Heart left ventricle (tissue), 16 donors: ENCODE data around the gene TTC7B. TPM values are rescaled to one million over a fixed set of nuclear protein-coding genes. Genes with fewer than 3 reads are reported as not detected.

ENCODE experiments used
- ATAC-seq, 4 donors: fragments of 200-7000 bp; cut with Tn5 transposase; one replicate each; pipeline ENCODE4 v1.9.1; 2020 to 2022; ENCODE audit warnings: moderate library complexity in 4 of 4, mild to moderate bottlenecking in 3 of 4, moderate number of reproducible peaks in 1 of 4
- DNase-seq, 5 donors: peaks; one replicate each; pipeline ENCODE4 v3.0.0-alpha.2; 2020
- H3K27ac ChIP-seq, 12 donors: fragments of 200-600 bp; sonication (generic) in 4 of 12; one replicate each; pipeline versions ENCODE4 v1.5.0 to v1.8.0; 2016 to 2022; ENCODE audit warnings: mild to moderate bottlenecking in 2 of 12
- H3K27me3 ChIP-seq, 9 donors: fragments of 200-600 bp; sonication (generic) in 2 of 9; one replicate each; pipeline versions ENCODE4 v1.5.1 to v1.8.0; 2016 to 2022; ENCODE audit warnings: mild to moderate bottlenecking in 3 of 9
- H3K36me3 ChIP-seq, 9 donors: fragments of 200-600 bp; sonication (generic) in 2 of 9; one replicate each; pipeline versions ENCODE4 v1.5.0 to v1.8.0; 2018 to 2022; ENCODE audit warnings: mild to moderate bottlenecking in 2 of 9
- H3K4me1 ChIP-seq, 12 donors: fragments of 200-600 bp; sonication (generic) in 4 of 12; one replicate each; pipeline versions ENCODE4 v1.5.0 to v1.8.0; 2016 to 2022; ENCODE audit warnings: mild to moderate bottlenecking in 3 of 12
- H3K4me3 ChIP-seq, 12 donors: fragments of 200-600 bp; sonication (generic) in 4 of 12; one replicate each; pipeline versions ENCODE4 v1.5.0 to v1.8.0; 2017 to 2022; ENCODE audit warnings: mild to moderate bottlenecking in 9 of 12, moderate library complexity in 4 of 12
- H3K9me3 ChIP-seq, 12 donors: fragments of 200-600 bp; sonication (generic) in 4 of 12; one replicate each; pipeline versions ENCODE4 v1.5.0 to v1.8.0; 2016 to 2022; ENCODE audit warnings: mild to moderate bottlenecking in 1 of 12
- POLR2A ChIP-seq, 2 donors: fragments of 450-650 bp; IDR thresholded peaks; one replicate each; pipeline ENCODE4 v1.6.1; 2017; ENCODE audit warnings: antibody characterized with exemption in 2 of 2, mild to moderate bottlenecking in 2 of 2, moderate library complexity in 2 of 2
- WGBS, 4 donors: extraction: QIAGEN DNeasy Blood & Tissue Kit in 2 of 4; methylation state at CpG; one replicate each; pipeline versions ENCODE4 v1.1.5 to v1.1.7; 2013 to 2018; 5-methylcytosine and 5-hydroxymethylcytosine counted together
- intact Hi-C, 10 donors: fragments of 100-400 bp; cut with DNase I; formaldehyde crosslinking; loops; one replicate each; pipeline versions ENCODE4 v1.11.1 to v1.14.2; 2022
- polyA plus RNA-seq, 2 donors: library from polyadenylated mRNA; stranded (reverse); fragments of 200-250 nt; gene quantifications; one replicate each; pipeline ENCODE4 v1.2.3, GENCODE V29; 2013
- total RNA-seq, 9 donors: library from RNA; depleted of rRNA in 2 of 9; stranded (reverse); fragments of >200 nt in 2 of 9; fragmentation: NEBNext Ultra II Directional in 3 of 9; extraction: Animal tissue kit (Norgen Biotek cat#: 25700) in 3 of 9; gene quantifications; one replicate each; pipeline versions ENCODE4 v1.1.0 to v1.2.4, GENCODE V29; 2016 to 2023
- TF ChIP-seq, protein P1 (sequence below), 12 donors: fragments of 200-600 bp; sonication (generic) in 4 of 12; IDR thresholded peaks; one replicate each; pipeline versions ENCODE4 v1.5.0 to v1.8.0; 2018 to 2022; ENCODE audit warnings: antibody characterized with exemption in 12 of 12, mild to moderate bottlenecking in 5 of 12
- donor health status: ischemic (EF 13 %, LVEDD 7.1; RV severe dilation, severe dysfunction).
- donor health status: healthy with polysubstance abuse.
- donor health status: DM: no; HTN: yes; CAD: no.
- donor health status: DM: no; HTN: no; CAD: no.
- donor health status: ischemic (EF 25% LVEDD 6.9; RV normal size, moderate dysfunction).
- donor health status: ischemic (EF 25% LVEDD 5.7; RV mildly dilated, moderate dysfunction).
- donor health status: healthy.
- donor health status: DM: yes; HTN: yes; CAD: no.
- donor health status: ischemic (EF 35%, LVEDD 5.7; RV mildly dilated, moderate dysfunction).
- donor health status: nonischemic (EF 11% LVEDD 7.7; RV severe dilation, severe dysfunction).
- donor health status: DM: yes; HTN: yes; CAD: no.
- donor health status: PGD.
- donor health status: ischemic (EF 29% LVEDD 5.4; RV normal size, mild dysfunction).
- donor health status: nonischemic (EF 23%, LVEDD 6.1; RV moderate dilation, normal function).

Gene TTC7B
- total and polyA plus RNA-seq, 11 donors, result 20.3 to 76.1 (median 62.6) TPM

DNA sequence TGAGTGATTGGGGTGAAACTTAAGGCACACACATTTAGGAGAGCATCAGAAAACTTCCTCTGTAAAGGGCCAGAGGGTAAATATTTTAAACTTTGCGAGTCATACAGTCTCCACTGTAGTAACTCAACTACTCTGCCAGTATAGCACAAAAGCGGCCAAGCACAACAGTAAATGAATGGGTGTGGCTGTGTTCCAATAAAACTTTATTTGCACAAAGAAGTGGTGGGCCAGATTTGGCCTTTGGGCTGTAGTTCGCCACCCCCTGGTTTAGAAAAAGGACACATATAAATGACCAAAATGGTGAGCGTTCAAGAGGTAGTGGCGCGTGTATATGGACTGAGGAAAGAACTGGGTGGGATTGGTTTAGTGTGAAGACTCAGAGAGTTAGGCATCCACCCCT, 309.5 kb downstream of the TTC7B start:
- DNase-seq, result peak in 1 of 5 donors; percentile 13
- ATAC-seq, result no peak
- no peak overlapping the region for H3K4me3 ChIP-seq
- no peaks in the 10 kb centered on the region for H3K27me3 ChIP-seq
- H3K27ac ChIP-seq, result no peak overlapping the region
- 94 to 96% (median 95%) methylated on average over 6 of the region's 6 CpGs for WGBS, 4 donors
- H3K4me1 ChIP-seq, result peaks cover 0 to 13% (median 0%) of the 10 kb centered on the region in 12 donors
- intact Hi-C loops, result no loop called here
- no peaks in the 10 kb centered on the region for H3K9me3 ChIP-seq
- TF ChIP-seq, protein P1, sequence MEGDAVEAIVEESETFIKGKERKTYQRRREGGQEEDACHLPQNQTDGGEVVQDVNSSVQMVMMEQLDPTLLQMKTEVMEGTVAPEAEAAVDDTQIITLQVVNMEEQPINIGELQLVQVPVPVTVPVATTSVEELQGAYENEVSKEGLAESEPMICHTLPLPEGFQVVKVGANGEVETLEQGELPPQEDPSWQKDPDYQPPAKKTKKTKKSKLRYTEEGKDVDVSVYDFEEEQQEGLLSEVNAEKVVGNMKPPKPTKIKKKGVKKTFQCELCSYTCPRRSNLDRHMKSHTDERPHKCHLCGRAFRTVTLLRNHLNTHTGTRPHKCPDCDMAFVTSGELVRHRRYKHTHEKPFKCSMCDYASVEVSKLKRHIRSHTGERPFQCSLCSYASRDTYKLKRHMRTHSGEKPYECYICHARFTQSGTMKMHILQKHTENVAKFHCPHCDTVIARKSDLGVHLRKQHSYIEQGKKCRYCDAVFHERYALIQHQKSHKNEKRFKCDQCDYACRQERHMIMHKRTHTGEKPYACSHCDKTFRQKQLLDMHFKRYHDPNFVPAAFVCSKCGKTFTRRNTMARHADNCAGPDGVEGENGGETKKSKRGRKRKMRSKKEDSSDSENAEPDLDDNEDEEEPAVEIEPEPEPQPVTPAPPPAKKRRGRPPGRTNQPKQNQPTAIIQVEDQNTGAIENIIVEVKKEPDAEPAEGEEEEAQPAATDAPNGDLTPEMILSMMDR (IDR thresholded peaks at IDR 0.05), result no peak
- no peak for TF ChIP-seq POLR2A (IDR thresholded peaks at IDR 0.05)
- no peaks in the 10 kb centered on the region for H3K36me3 ChIP-seq

DNA sequence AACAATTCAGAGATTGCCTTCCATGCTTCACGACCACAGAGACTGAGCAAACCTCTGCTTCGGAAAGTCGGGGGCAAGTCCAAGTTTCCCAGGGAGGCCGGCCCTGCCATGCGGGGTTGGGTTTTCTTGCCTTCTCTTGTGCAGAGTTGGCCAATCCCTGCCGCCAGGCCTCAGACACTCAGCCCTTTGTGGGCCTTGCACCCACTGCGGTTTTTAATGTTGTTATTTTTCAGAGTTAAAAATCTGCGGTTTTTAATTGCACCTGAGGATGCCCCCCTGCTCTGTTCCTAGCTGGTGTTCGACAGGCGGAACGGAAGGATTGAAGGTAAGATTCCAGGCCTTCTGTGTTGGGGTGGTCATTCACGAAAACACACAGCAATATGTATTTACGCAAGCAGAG, 310.7 kb downstream of the TTC7B start:
- Histone ChIP-seq H3K9me3 (no peaks in the 10 kb centered on the region), H3K36me3 (no peaks in the 10 kb centered on the region), H3K27ac (no peak overlapping the region), H3K4me1 (peaks cover 0 to 12% (median 0%) of the 10 kb centered on the region in 12 donors), H3K27me3 (no peaks in the 10 kb centered on the region), H3K4me3 (no peak overlapping the region)
- ATAC-seq (no peak), DNase-seq (peak in 1 of 5 donors; percentile 18)
- TF ChIP-seq POLR2A (IDR thresholded peaks at IDR 0.05), result no peak
- TF ChIP-seq, protein P1 (IDR thresholded peaks at IDR 0.05), result no peak
- intact Hi-C loops, result no loop called here
- WGBS, 4 donors, result 88 to 93% (median 92%) methylated on average over 13 of the region's 13 CpGs

DNA sequence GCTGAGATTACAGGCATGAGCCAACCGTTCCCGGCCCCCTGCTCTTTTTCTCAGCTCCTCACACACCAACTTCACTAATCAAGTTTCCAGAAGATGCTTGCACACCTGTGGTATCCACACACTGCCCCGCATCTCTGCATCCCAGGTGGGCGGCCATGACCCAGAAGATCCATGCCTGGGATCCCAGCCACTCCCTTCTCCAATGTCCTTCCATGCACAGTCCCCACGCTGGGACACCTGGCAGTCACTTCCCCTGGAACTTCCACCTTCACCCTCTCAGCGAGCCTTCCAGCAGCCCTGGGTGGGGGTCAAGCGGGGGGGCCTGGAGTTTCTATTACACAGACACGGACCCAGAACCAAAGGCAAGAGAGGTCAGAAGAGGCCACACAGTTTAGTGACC, 311.6 kb downstream of the TTC7B start:
- Histone ChIP-seq H3K27ac (no peak overlapping the region), H3K9me3 (no peaks in the 10 kb centered on the region), H3K36me3 (no peaks in the 10 kb centered on the region), H3K27me3 (no peaks in the 10 kb centered on the region), H3K4me1 (peaks cover 0 to 12% (median 0%) of the 10 kb centered on the region in 12 donors), H3K4me3 (no peak overlapping the region)
- DNase-seq (peak in 1 of 5 donors; percentile 25), ATAC-seq (no peak)
- intact Hi-C loops, result no loop called here
- WGBS, 4 donors, result 93 to 99% (median 94%) methylated on average over 8 of the region's 8 CpGs
- no peak for TF ChIP-seq POLR2A (IDR thresholded peaks at IDR 0.05)
- TF ChIP-seq, protein P1 (IDR thresholded peaks at IDR 0.05), result no peak

DNA sequence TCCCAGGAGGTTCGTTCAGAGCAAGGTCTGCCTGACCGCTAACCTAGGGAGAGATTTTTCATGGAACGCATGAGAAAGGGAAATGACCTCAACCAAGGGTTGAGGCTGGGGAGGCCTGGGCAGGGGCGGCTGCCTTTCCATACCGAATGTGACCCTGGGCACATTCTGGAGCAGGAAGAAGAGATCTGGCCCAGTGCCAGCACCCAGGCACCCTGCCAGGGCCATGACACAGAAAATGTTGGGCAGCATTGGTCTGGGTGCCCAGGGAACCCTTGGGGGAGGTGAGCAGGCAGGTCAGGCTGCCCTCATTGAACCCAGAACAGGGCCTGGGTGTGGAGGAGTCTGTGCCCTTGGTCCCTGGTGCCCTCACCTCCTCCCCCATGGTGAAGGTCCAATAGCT, 312.6 kb downstream of the TTC7B start:
- H3K27ac ChIP-seq, result no peak overlapping the region
- no peak overlapping the region for H3K4me3 ChIP-seq
- TF ChIP-seq, protein P1 (IDR thresholded peaks at IDR 0.05), result no peak
- no peak for TF ChIP-seq POLR2A (IDR thresholded peaks at IDR 0.05)
- peak in 3 of 4 donors; percentile 10 to 43 (median 25) for ATAC-seq
- peaks cover 0 to 12% (median 0%) of the 10 kb centered on the region in 12 donors for H3K4me1 ChIP-seq
- no peaks in the 10 kb centered on the region for H3K9me3 ChIP-seq
- intact Hi-C loops, result no loop called here
- WGBS, 4 donors, result 47 to 64% (median 52%) methylated on average over 5 of the region's 5 CpGs
- no peaks in the 10 kb centered on the region for H3K36me3 ChIP-seq
- peak in 1 of 5 donors; percentile 42 for DNase-seq
- H3K27me3 ChIP-seq, result no peaks in the 10 kb centered on the region
